GM04504 (cell line): ENCODE measurements around the gene SCG2.

Experiments used
- DNase-seq: peaks from one replicate; pipeline ENCODE4 v3.0.0-alpha.2; 2012; ENCODE audit warnings: low read depth

Gene SCG2, protein sequence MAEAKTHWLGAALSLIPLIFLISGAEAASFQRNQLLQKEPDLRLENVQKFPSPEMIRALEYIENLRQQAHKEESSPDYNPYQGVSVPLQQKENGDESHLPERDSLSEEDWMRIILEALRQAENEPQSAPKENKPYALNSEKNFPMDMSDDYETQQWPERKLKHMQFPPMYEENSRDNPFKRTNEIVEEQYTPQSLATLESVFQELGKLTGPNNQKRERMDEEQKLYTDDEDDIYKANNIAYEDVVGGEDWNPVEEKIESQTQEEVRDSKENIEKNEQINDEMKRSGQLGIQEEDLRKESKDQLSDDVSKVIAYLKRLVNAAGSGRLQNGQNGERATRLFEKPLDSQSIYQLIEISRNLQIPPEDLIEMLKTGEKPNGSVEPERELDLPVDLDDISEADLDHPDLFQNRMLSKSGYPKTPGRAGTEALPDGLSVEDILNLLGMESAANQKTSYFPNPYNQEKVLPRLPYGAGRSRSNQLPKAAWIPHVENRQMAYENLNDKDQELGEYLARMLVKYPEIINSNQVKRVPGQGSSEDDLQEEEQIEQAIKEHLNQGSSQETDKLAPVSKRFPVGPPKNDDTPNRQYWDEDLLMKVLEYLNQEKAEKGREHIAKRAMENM

GRCh38 chr2:223601932-223602666 lies at the start of gene SCG2:
TSS of gene SCG2 (minus strand) at chr2:223602361. CDS start at chr2:223599282, 3,079 bp downstream.
- peak; percentile 69 for DNase-seq

- DNase-seq = no peak
These were observed 47.7 kb upstream of the SCG2 start for GRCh38 chr2:223649554-223650533.

DNA sequence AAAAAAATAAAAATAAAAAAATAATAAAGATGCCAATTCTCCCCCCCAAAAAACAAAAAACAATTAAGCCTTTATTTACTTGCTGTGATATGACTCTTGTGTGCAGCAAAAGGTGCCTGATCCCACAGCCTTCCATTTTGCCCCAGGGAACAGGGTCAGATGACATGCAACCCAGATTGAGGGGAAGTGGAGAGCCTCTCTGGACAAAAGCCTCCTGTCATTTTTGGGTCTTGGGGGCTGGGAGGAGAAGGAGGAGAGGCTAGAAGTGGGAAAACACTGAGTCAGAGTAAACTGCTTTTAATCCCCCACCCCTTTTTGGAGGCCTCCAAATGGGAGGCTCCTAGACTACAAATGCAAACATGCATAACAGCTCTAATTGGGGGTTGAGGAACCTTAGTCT lies 46.6 kb upstream of the SCG2 start:
- no peak for DNase-seq

DNA sequence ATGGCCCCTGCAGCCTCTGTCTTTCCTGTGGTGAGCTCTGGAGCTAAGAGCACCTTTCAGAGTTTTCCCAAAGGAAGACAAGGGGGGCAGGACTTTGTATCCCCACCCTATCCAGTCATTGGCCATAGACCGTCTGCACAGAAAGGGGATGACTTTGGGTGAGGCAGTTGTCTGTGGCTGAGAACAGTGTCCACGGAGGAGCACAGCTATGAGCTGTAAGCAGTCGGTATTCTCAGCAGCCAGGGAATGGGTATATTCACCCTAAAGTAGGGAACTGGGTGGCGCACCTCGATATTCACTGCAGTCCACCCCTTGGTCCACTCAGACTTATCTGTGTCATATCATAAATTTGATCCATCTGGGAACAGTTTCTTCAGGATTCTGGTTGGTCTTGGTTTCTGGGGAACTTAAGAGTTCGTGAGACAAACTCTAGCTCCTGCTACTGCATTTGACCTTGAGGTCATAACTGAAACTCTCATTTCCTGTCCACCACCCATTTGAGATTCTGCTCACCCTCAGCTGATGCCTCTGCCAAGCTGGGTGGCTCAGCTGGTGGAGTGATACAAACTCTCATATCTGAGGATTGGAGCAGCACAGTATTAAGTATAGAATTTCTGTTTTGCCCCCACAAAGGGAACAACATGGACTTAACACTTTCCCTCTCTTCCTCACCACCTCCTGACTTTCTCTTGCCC lies 45.2 kb upstream of the SCG2 start:
- no peak for DNase-seq

DNA sequence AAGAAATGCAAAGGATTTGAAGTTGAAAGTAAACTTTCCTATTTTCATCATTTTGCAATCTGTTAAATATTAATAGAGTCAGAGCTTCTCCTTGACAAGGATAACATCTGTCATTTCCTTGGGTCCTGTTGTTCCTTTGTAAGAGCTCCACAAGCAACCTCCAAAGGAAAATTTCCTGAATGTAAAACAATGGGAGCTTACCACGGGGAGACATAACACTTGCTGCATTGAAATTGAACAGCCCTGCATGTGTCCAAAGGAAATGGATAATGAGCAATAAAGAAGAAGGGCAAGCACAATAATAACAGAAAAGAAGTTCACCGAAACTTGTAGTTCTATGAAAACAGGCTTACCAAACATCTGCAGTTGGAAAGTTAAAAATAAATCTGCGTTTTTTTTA lies 42.0 kb upstream of the SCG2 start:
- no peak for DNase-seq

DNA sequence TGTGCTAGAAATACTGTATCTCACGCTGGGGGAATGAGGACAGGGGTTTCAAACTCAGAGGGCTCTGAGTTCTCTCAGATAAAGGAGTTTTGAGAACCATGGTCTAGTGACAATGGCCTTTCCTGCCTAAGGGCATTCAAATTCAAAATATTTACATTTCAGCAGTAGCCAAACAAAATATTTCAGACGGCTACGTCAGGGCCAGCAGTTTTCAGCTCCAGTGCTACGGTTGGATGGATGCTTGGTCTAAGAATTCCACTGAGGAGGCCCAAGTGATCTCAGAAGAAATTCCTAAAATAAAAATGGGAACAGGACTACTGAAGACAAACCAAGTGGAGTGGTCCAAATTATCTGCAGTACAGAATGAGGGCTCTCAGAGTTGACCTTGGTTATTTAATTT lies 41.1 kb upstream of the SCG2 start:
- no peak for DNase-seq

DNA sequence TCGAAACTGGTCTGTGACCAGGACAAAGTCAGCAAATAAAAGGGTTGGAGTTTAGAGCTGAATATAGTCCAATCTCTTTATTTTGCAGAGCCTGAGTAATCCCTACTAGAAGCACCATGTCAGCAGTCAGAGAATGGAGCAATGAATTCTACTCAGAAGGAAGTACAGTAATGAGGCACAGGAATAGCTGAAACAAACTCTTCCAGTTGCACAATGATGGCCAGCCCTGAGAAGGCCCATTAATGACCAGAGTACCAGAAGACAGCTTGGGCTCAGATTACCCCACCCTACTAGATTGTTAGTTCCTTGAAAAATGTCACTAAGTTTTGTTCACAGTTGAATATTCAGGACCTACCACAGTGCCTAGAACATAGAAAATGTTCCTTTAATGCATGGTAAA lies 40.3 kb upstream of the SCG2 start:
- peak; percentile 16 for DNase-seq

GRCh38 chr2:223641082-223641481 lies 38.9 kb upstream of the SCG2 start:
- peak; percentile 33 for DNase-seq

DNA sequence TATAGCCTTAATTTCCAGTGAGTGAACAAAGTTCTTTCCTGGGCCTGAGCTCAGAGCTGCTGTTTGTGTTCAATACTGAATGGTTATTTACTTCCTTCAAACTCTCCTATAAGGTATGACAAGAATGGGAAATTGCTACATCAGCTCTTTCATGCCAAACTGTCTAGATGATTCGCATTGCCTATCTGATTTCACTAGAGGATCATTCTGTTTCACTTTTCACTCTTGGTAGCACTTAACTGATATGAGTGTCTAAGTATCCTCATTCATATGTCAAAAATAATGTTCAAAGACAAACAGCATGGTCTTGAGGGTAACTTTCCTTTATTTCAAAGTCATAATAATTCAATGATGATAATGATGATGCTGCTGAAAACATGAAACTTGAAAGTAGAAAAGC lies 32.9 kb upstream of the SCG2 start:
- DNase-seq = peak; percentile 15

- DNase-seq = no peak
These were observed 32.1 kb upstream of the SCG2 start for GRCh38 chr2:223634238-223634637.

GRCh38 chr2:223633656-223634055 lies 31.5 kb upstream of the SCG2 start:
- peak; percentile 13 for DNase-seq

GRCh38 chr2:223632826-223633225 lies 30.7 kb upstream of the SCG2 start:
- DNase-seq = no peak

DNA sequence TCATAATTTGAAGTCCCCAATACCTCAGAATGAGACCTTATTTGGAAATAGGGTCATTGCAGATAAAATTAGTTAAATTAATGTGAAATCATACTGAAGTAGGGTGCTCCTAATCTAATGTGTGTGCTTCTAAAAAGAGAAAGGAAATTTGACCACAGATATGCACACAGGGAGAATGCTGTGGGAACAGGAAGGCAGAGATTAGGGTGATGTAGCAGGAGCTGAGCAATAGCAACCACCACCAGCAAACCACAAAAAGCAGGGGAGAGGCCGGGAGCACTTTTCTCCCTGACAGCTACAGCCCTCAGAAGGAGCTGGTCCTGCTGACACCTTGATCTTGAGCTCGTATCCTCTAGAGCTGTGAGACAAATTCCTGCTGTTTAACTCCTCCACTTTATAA lies 24.6 kb upstream of the SCG2 start:
- DNase-seq = peak; percentile 45

- no peak for DNase-seq
These were observed 23.5 kb upstream of the SCG2 start for GRCh38 chr2:223625652-223626051.

- DNase-seq = no peak
These were observed 19.7 kb upstream of the SCG2 start for GRCh38 chr2:223621901-223622300.

DNA sequence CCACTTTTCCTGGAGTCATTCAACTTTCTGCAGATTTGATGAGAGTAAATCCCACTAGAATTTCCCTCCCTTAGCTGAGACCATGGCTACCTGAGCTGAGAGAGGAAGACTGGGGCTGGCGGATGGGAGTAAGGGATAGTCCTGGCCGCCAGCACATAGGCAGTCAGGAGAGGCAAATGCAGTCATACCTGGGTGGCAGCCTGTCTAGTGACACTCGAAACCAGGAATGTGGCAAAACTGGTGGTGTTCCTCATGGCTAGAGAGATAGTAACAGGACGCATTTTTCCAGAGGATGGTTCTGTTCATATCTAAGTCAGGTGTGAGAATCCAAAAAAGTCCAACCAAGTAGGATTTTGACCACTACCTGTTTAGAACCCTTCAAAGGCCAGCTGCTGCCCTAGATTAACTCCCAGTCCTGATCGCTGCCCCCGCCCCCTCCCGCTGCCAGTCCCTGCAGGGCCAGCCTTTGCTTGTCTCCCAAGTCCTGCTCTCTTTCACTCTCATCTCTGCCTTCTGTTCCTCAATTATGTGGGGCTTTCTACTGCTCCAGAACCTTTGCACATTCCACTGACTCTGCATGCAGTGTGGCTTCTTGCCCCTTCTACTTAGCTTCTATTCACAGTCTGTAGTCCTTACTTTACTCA lies 17.4 kb upstream of the SCG2 start:
- no peak for DNase-seq

DNA sequence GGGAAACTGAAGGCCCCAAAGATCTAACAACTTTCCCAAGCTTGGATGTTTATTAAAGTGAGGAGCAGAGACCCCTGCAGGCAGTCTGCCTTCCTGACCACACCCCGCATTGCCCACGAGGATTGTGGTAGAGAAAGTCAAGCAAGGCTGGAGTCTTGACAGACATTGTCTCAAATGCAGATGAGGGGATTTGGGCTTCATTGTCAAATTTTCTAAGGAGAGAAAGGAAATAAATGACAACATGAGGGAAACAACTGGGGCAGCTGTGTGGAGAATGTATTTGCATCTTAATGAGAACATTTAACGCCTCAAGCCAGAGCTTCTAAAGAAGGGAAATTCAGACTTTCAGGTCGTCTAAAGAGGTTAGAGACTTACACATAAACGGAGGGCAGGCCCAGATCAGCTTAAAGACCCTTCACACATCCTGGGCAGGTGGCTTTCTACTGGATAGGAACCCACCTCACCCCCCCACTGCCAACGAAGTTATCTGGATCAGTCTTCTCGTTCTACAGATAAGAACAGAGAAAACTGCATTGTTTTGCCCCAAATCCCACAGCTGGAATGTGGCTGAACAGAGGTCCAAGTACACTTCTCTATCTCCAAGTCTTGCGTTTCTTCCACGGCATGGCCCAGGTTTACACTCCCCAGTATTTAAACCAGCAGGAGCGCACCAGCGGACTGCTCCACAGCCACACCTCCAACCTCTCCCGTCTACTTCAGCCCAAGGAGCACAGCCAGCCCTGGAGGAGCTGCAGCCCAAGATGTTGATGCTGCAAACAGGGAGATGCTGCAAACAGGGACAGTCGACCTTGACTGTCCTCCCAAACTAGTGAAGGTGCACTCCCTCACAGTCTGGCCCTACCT lies 16.2 kb upstream of the SCG2 start:
- no peak for DNase-seq

- DNase-seq = no peak
These were observed 12.4 kb upstream of the SCG2 start for GRCh38 chr2:223614534-223614933.
